Brain pericyte (primary cell): Measurements from ENCODE around the gene IFFO2.

ENCODE experiments used
- DNase-seq: peaks from one replicate; pipeline ENCODE4 v3.0.0-alpha.2; 2012; ENCODE audit warnings: low read depth, low spot score

The IFFO2 gene

GRCh38 chr1:18950401-18951026 lies 6.0 kb downstream of the IFFO2 start:
- no peak for DNase-seq

GRCh38 chr1:18949686-18950400 lies 6.6 kb downstream of the IFFO2 start:
- no peak for DNase-seq

GRCh38 chr1:18948913-18949685 lies 7.4 kb downstream of the IFFO2 start:
- DNase-seq: no peak

- DNase-seq: no peak
Measured at GRCh38 chr1:18948048-18948912, 8.2 kb downstream of the IFFO2 start.

GRCh38 chr1:18947570-18947969 lies 8.9 kb downstream of the IFFO2 start:
- DNase-seq: no peak

- DNase-seq: no peak
Measured at GRCh38 chr1:18946550-18947381, 9.7 kb downstream of the IFFO2 start.

- no peak for DNase-seq
Measured at GRCh38 chr1:18945401-18945849, 11.1 kb downstream of the IFFO2 start.

GRCh38 chr1:18944810-18945209 lies 11.7 kb downstream of the IFFO2 start:
- DNase-seq: no peak

GRCh38 chr1:18943914-18944572 lies 12.4 kb downstream of the IFFO2 start:
- DNase-seq: no peak

- no peak for DNase-seq
Measured at GRCh38 chr1:18943162-18943561, 13.3 kb downstream of the IFFO2 start.

- no peak for DNase-seq
Measured at GRCh38 chr1:18942340-18942739, 14.1 kb downstream of the IFFO2 start.

- peak; percentile 90 for DNase-seq
Measured at GRCh38 chr1:18941221-18942141, 15.0 kb downstream of the IFFO2 start.

GRCh38 chr1:18940303-18941020 lies 16.0 kb downstream of the IFFO2 start:
- DNase-seq: no peak

GRCh38 chr1:18939398-18940302 lies 16.8 kb downstream of the IFFO2 start:
- DNase-seq: no peak

- DNase-seq: no peak
Measured at GRCh38 chr1:18938707-18939070, 17.8 kb downstream of the IFFO2 start.

- no peak for DNase-seq
Measured at GRCh38 chr1:18938008-18938706, 18.3 kb downstream of the IFFO2 start.

GRCh38 chr1:18937539-18937938 lies 18.9 kb downstream of the IFFO2 start:
- no peak for DNase-seq
